Measurements from ENCODE around the gene MLH3. TPM values are rescaled to one million over a fixed set of nuclear protein-coding genes. Genes with fewer than 3 reads are reported as not detected.

The MLH3 gene
- polyA plus RNA-seq, 3 donors, result 3.4 to 6.3 (median 5.1) TPM

DNA sequence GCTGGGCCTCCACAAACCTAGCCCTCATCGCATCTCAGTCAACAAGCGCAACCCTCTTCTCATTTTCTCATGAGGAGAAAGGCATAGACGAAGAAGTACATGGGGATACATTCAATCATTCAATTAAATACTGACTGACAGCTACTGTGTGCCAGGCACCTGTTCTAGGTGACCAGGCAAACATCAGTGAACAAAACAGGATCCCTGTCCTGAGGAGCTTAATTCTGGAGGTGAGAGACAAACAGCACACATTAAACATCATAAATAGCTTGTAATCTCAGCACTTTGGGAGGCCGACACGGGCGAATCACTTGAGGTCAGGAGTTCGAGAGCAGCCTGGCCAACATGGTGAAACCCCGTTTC is 12.9 kb upstream of the MLH3 start:
- DNase-seq, result no peak
- peak overlapping the region; percentile 83 to 96 (median 93) for H3K27ac Mint-ChIP-seq
- Histone ChIP-seq H3K9ac (ENCODE audit: insufficient read depth, low read length, poor library complexity, severe bottlenecking) (peak overlapping the region; percentile 68), H3K27ac (ENCODE audit: low read depth in 1 of 2, low read length in 2 of 2) (peak overlapping the region in 1 of 2 donors; percentile 76), H3K79me2 (ENCODE audit: insufficient read depth, low read length) (peaks cover 21% of the 10 kb centered on the region), H3K9me3 (replicated peaks in 1 of 2; ENCODE audit: control insufficient read depth in 1 of 2, insufficient read depth in 1 of 2, low read length in 2 of 2) (no peaks in the 10 kb centered on the region), H3K27me3 (ENCODE audit: control insufficient read depth in 2 of 2, insufficient read depth in 2 of 2, low read length in 2 of 2) (no peaks in the 10 kb centered on the region), H4K20me1 (ENCODE audit: insufficient read depth, low read length) (no peaks in the 10 kb centered on the region), H3K4me2 (replicated peaks; ENCODE audit: extremely low read depth, low read length, poor library complexity, severe bottlenecking) (peak overlapping the region; percentile 81), H3K4me1 (ENCODE audit: control insufficient read depth in 1 of 2, insufficient read depth in 2 of 2, low read length in 2 of 2) (peaks cover 18 to 38% of the 10 kb centered on the region in 2 donors), H3K36me3 (replicated peaks in 1 of 2; ENCODE audit: control insufficient read depth in 1 of 2, insufficient read depth in 2 of 2, low read length in 2 of 2) (no peaks in the 10 kb centered on the region), H2AFZ (ENCODE audit: insufficient read depth, low read depth, low read length, poor library complexity, severe bottlenecking) (peak overlapping the region; percentile 86), H3K4me3 (replicated peaks in 1 of 3; ENCODE audit: low read depth in 2 of 3, low read length in 3 of 3) (peak overlapping the region; percentile 75 to 84 (median 84))
- no peaks in the 10 kb centered on the region for H3K27me3 Mint-ChIP-seq (ENCODE audit: low read depth in 3 of 3)
- 100% methylated on average over 5 of the region's 8 CpGs for WGBS (ENCODE audit: insufficient coverage)
- peaks cover 0 to 5% (median 0%) of the 10 kb centered on the region in 7 donors for H3K9me3 Mint-ChIP-seq
- peaks cover 10 to 13% of the 10 kb centered on the region in 2 donors for H3K36me3 Mint-ChIP-seq
- intact Hi-C loops (cut with micrococcal nuclease), result loop anchor here (10.0 kb wide), 2 partner anchors 59 to 119 kb away; partner anchors contain the start of gene EIF2B2 (in 1 of the 2)
- no peak for TF ChIP-seq CTCF (IDR thresholded peaks at IDR 0.05)
- peak overlapping the region; percentile 99 for H3K4me3 Mint-ChIP-seq
- H3K4me1 Mint-ChIP-seq, result peaks cover 16% of the 10 kb centered on the region

- no peak for TF ChIP-seq CTCF (IDR thresholded peaks at IDR 0.05)
- peak within 1 kb of the TSS; percentile 99 for H3K4me3 Mint-ChIP-seq
- peaks cover 0 to 5% (median 0%) of the 10 kb centered on the region in 7 donors for H3K9me3 Mint-ChIP-seq
- no peaks in the 10 kb centered on the region for H3K36me3 ChIP-seq (replicated peaks in 1 of 2; ENCODE audit: control insufficient read depth in 1 of 2, insufficient read depth in 2 of 2, low read length in 2 of 2)
- H3K79me2 ChIP-seq (ENCODE audit: insufficient read depth, low read length), result peaks cover 21% of the 10 kb centered on the region
- DNase-seq, result peak; percentile 81 to 86 (median 84)
- peaks cover 15 to 33% of the 10 kb centered on the region in 2 donors for H3K4me1 ChIP-seq (ENCODE audit: control insufficient read depth in 1 of 2, insufficient read depth in 2 of 2, low read length in 2 of 2)
- H3K27me3 Mint-ChIP-seq (ENCODE audit: low read depth in 3 of 3), result no peaks in the 10 kb centered on the region
- peak within 1 kb of the TSS; percentile 81 for H3K4me2 ChIP-seq (replicated peaks; ENCODE audit: extremely low read depth, low read length, poor library complexity, severe bottlenecking)
- peak within 1 kb of the TSS; percentile 83 to 96 (median 93) for H3K27ac Mint-ChIP-seq
- peak within 1 kb of the TSS; percentile 1 to 76 for H3K27ac ChIP-seq (ENCODE audit: low read depth in 1 of 2, low read length in 2 of 2)
- H4K20me1 ChIP-seq (ENCODE audit: insufficient read depth, low read length), result no peaks in the 10 kb centered on the region
- H3K4me1 Mint-ChIP-seq, result peaks cover 16% of the 10 kb centered on the region
- H3K4me3 ChIP-seq (replicated peaks in 1 of 3; ENCODE audit: low read depth in 2 of 3, low read length in 3 of 3), result peak within 1 kb of the TSS; percentile 75 to 84 (median 84)
- H3K9me3 ChIP-seq (replicated peaks in 1 of 2; ENCODE audit: control insufficient read depth in 1 of 2, insufficient read depth in 1 of 2, low read length in 2 of 2), result no peaks in the 10 kb centered on the region
- H2AFZ ChIP-seq (ENCODE audit: insufficient read depth, low read depth, low read length, poor library complexity, severe bottlenecking), result peak within 1 kb of the TSS; percentile 86
- peaks cover 14% of the 10 kb centered on the region in 2 donors for H3K36me3 Mint-ChIP-seq
- 0% methylated on average over 25 of the region's 34 CpGs for WGBS (ENCODE audit: insufficient coverage)
- H3K27me3 ChIP-seq (ENCODE audit: control insufficient read depth in 2 of 2, insufficient read depth in 2 of 2, low read length in 2 of 2), result no peaks in the 10 kb centered on the region
- H3K9ac ChIP-seq (ENCODE audit: insufficient read depth, low read length, poor library complexity, severe bottlenecking), result peak within 1 kb of the TSS; percentile 68
- intact Hi-C loops (cut with micrococcal nuclease), result loop anchor here (10.0 kb wide), 2 partner anchors 59 to 119 kb away; partner anchors contain the start of gene EIF2B2 (in 1 of the 2)
Observed at GRCh38 chr14:75063491-75064204, 12.4 kb upstream of the MLH3 start, which contains the start of gene ACYP1. Gene ACYP1, minus strand, starts transcription at chr14:75064024. Its CDS starts 471 bp downstream, at chr14:75063553.

Measured in CD14-positive monocyte (primary cell).